Right lobe of liver (tissue), 4 donors: ENCODE results near the gene TTC17.

Experiments used
- POLR2A ChIP-seq: fragments of 450-650 bp; IDR thresholded peaks from one replicate; pipeline ENCODE4 v1.6.1; 2017; ENCODE audit warnings: antibody characterized with exemption, mild to moderate bottlenecking
- TF ChIP-seq, protein P1 (sequence below), 4 donors: fragments of 200-600 bp in 3 of 4; fragments of 450-650 bp in 1 of 4; IDR thresholded peaks; one replicate each; pipeline versions ENCODE4 v1.5.1 to v1.8.0; 2016 to 2022; ENCODE audit warnings: antibody characterized with exemption in 4 of 4, mild to moderate bottlenecking in 2 of 4
- donor health status: DM: no; HTN: no; CAD: no.
- donor health status: DM: no; HTN: no; CAD: no.
- donor health status: DM: no; HTN: yes; CAD: no.

DNA sequence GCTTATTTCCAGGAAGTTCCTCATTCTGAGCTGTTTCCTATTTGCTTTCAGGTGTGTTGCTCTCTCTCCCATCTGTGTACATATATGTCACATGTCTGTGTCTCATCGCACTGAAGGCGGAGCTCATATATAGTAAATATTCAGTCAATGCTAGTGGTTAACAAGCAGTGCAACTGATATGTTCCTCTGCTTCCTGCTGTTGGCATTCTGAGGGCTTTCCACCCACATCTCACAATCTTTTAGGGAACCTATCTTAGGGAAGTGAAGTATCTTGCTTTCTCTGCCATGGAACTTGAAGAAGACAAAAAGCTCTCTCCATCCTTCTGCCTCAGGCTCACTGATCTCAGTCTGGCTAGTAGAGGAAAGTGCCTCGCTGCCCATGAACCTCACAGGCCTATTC is 139.8 kb downstream of the TTC17 start:
- TF ChIP-seq, protein P1, sequence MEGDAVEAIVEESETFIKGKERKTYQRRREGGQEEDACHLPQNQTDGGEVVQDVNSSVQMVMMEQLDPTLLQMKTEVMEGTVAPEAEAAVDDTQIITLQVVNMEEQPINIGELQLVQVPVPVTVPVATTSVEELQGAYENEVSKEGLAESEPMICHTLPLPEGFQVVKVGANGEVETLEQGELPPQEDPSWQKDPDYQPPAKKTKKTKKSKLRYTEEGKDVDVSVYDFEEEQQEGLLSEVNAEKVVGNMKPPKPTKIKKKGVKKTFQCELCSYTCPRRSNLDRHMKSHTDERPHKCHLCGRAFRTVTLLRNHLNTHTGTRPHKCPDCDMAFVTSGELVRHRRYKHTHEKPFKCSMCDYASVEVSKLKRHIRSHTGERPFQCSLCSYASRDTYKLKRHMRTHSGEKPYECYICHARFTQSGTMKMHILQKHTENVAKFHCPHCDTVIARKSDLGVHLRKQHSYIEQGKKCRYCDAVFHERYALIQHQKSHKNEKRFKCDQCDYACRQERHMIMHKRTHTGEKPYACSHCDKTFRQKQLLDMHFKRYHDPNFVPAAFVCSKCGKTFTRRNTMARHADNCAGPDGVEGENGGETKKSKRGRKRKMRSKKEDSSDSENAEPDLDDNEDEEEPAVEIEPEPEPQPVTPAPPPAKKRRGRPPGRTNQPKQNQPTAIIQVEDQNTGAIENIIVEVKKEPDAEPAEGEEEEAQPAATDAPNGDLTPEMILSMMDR (IDR thresholded peaks at IDR 0.05) = no peak
- TF ChIP-seq POLR2A = no peak
